ENCODE results near the gene TBC1D25.

DNA sequence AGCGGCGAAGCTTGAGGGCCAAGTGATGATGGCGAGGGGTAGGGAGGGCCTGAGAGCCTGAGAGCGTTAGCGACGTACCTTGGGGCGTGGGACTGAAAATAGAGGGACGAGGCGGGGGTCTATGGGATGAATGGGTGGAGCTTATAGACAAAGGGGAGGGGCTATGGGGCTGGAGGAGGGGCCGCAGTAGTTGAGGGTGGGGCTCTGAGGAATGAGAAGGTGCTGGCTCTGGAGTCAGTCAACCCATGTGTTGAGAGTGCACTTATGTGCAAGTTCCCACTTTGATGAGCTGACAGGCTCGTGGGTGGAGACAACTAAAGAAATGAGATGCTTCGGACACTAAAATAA, 488 bp downstream of the TBC1D25 start:
- TF ChIP-seq, protein P1, sequence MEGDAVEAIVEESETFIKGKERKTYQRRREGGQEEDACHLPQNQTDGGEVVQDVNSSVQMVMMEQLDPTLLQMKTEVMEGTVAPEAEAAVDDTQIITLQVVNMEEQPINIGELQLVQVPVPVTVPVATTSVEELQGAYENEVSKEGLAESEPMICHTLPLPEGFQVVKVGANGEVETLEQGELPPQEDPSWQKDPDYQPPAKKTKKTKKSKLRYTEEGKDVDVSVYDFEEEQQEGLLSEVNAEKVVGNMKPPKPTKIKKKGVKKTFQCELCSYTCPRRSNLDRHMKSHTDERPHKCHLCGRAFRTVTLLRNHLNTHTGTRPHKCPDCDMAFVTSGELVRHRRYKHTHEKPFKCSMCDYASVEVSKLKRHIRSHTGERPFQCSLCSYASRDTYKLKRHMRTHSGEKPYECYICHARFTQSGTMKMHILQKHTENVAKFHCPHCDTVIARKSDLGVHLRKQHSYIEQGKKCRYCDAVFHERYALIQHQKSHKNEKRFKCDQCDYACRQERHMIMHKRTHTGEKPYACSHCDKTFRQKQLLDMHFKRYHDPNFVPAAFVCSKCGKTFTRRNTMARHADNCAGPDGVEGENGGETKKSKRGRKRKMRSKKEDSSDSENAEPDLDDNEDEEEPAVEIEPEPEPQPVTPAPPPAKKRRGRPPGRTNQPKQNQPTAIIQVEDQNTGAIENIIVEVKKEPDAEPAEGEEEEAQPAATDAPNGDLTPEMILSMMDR (conservative IDR thresholded peaks at IDR 0.05; ENCODE audit: low read depth, low read length): no peak
- TF ChIP-seq CHD1 (IDR thresholded peaks at IDR 0.05; ENCODE audit: low read depth, low read length): no peak
- no peak for TF ChIP-seq RAD21 (IDR thresholded peaks at IDR 0.05; ENCODE audit: low read length)
- TF ChIP-seq POLR2A (IDR thresholded peaks at IDR 0.05; ENCODE audit: low read depth, low read length): no peak
- no peak for TF ChIP-seq SMC3 (IDR thresholded peaks at IDR 0.05; ENCODE audit: low read depth, low read length)
- no peak for TF ChIP-seq MAFK (IDR thresholded peaks at IDR 0.05; ENCODE audit: low read depth, low read length)

Measured in IMR-90 (cell line).